Activated CD8-positive, alpha-beta T cell treated with anti-CD3 and anti-CD28 coated beads for 36 hours (primary cell): ENCODE measurements around the gene ATP11C. TPM values are rescaled to one million over a fixed set of nuclear protein-coding genes. Genes with fewer than 3 reads are reported as not detected.
"Not testable (repeated sequence)": the region's sequence is repeated elsewhere in the genome, so short reads cannot be mapped to it uniquely, and the experiment has no call there.

ENCODE experiments used
- ATAC-seq: fragments of 200-7000 bp; cut with Tn5 transposase; one replicate; pipeline ENCODE4 v1.10.0; 2021; ENCODE audit warnings: mild to moderate bottlenecking, moderate library complexity
- CTCF ChIA-PET: fragments of 350-600 bp; sonication (Branson Sonifier 250); formaldehyde crosslinking; loops from one replicate; lab custom pipeline; 2021; ENCODE audit warnings: antibody characterized with exemption; lab: Charles Lee
- POLR2A ChIA-PET: fragments of 350-600 bp; sonication (Branson Sonifier 250); formaldehyde crosslinking; loops from one replicate; lab custom pipeline; 2021; ENCODE audit warnings: antibody characterized with exemption; lab: Charles Lee
- DNase-seq: peaks from one replicate; pipeline ENCODE4 v3.0.0-alpha.2; 2020
- H3K27ac Mint-ChIP-seq: one replicate; pipeline ENCODE4 v1.8.0; 2021; ENCODE audit warnings: mild to moderate bottlenecking, mixed read lengths
- H3K27me3 Mint-ChIP-seq: one replicate; pipeline ENCODE4 v1.8.0; 2021; ENCODE audit warnings: mixed read lengths
- H3K36me3 Mint-ChIP-seq: one replicate; pipeline ENCODE4 v1.8.0; 2021; ENCODE audit warnings: low read depth, mixed read lengths
- H3K4me1 Mint-ChIP-seq: one replicate; pipeline ENCODE4 v1.8.0; 2021; ENCODE audit warnings: low read depth, mixed read lengths
- H3K4me3 Mint-ChIP-seq: one replicate; pipeline ENCODE4 v1.8.0; 2021; ENCODE audit warnings: mild to moderate bottlenecking, moderate library complexity, mixed read lengths
- H3K9me3 Mint-ChIP-seq: one replicate; pipeline ENCODE4 v1.8.0; 2021; ENCODE audit warnings: mixed read lengths
- intact Hi-C: fragments of 100-400 bp; cut with micrococcal nuclease; formaldehyde crosslinking; loops from one replicate; pipeline ENCODE4 v1.10.0; 2022
- total RNA-seq, 2 experiments: library from RNA; stranded (reverse); gene quantifications; one replicate each; pipeline ENCODE4 v1.2.3, GENCODE V29; 2021
- TF ChIP-seq, protein P1 (sequence below): fragments of 200-600 bp; IDR thresholded peaks from one replicate; pipeline ENCODE4 v1.8.0; 2022; ENCODE audit warnings: antibody characterized with exemption, mild to moderate bottlenecking

ATP11C gene
- total RNA-seq, 2 experiments from 2014 or later: 19.3 to 27.0 TPM

DNA sequence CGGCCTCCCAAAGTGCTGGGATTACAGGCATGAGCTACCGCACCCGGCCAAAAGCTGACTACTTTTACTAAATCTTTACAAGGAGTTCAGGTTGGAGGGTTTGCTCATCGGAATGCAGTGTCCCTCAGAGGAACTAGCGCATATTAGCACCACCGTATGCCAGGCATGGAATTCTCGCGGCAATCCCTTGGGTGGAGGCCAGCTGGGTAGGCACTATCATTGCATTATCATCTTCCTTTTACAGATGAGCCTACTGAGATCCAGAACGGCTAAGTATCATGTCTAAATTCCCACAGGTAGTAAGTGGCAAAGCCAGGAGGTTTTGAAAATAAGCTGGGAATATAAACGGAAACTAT, 38.5 kb upstream of the ATP11C start:
- TF ChIP-seq, protein P1, sequence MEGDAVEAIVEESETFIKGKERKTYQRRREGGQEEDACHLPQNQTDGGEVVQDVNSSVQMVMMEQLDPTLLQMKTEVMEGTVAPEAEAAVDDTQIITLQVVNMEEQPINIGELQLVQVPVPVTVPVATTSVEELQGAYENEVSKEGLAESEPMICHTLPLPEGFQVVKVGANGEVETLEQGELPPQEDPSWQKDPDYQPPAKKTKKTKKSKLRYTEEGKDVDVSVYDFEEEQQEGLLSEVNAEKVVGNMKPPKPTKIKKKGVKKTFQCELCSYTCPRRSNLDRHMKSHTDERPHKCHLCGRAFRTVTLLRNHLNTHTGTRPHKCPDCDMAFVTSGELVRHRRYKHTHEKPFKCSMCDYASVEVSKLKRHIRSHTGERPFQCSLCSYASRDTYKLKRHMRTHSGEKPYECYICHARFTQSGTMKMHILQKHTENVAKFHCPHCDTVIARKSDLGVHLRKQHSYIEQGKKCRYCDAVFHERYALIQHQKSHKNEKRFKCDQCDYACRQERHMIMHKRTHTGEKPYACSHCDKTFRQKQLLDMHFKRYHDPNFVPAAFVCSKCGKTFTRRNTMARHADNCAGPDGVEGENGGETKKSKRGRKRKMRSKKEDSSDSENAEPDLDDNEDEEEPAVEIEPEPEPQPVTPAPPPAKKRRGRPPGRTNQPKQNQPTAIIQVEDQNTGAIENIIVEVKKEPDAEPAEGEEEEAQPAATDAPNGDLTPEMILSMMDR: no peak
- Mint-ChIP-seq H3K36me3 (no peaks in the 10 kb centered on the region), H3K4me3 (no peak overlapping the region), H3K27me3 (peaks cover 5% of the 10 kb centered on the region), H3K9me3 (no peaks in the 10 kb centered on the region), H3K4me1 (no peaks in the 10 kb centered on the region), H3K27ac (no peak overlapping the region)
- ChIA-PET CTCF (no interaction called here), POLR2A (no interaction called here)
- DNase-seq: no peak
- ATAC-seq: no peak
- intact Hi-C loops: no loop called here

DNA sequence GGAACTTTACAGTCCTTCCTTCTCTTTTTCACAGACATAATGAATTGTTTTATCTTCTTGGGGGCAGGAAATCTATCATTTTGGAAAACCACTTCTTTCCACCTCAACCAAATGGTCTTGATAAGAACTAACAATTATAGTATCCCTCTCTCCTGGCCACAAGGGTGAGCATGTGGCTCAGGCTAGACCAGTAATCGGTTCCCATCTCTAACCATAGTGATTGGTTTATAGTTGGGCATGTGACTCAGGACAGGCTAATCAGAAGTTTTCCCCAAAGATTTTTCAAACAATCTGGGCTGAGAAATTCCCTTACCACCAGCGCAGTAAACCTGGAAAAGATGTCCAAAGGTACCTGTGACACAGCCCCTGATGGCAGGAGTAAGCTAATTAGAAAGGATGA, 36.4 kb upstream of the ATP11C start:
- no peaks in the 10 kb centered on the region for H3K9me3 Mint-ChIP-seq
- intact Hi-C loops: no loop called here
- ATAC-seq (no peak), DNase-seq (no peak)
- no peak overlapping the region for H3K4me3 Mint-ChIP-seq
- POLR2A ChIA-PET: no interaction called here
- CTCF ChIA-PET: no interaction called here
- H3K27me3 Mint-ChIP-seq: peaks cover 5% of the 10 kb centered on the region
- no peaks in the 10 kb centered on the region for H3K4me1 Mint-ChIP-seq
- TF ChIP-seq, protein P1: no peak
- no peak overlapping the region for H3K27ac Mint-ChIP-seq
- H3K36me3 Mint-ChIP-seq: no peaks in the 10 kb centered on the region

GRCh38 chrX:139967750-139968149, 34.9 kb upstream of the ATP11C start:
- H3K4me3 Mint-ChIP-seq: no peak overlapping the region
- H3K27me3 Mint-ChIP-seq: peaks cover 5% of the 10 kb centered on the region
- TF ChIP-seq, protein P1: no peak
- ChIA-PET POLR2A (no interaction called here), CTCF (no interaction called here)
- ATAC-seq: no peak
- H3K36me3 Mint-ChIP-seq: no peaks in the 10 kb centered on the region
- intact Hi-C loops: no loop called here
- no peaks in the 10 kb centered on the region for H3K4me1 Mint-ChIP-seq
- no peak for DNase-seq
- no peaks in the 10 kb centered on the region for H3K9me3 Mint-ChIP-seq
- no peak overlapping the region for H3K27ac Mint-ChIP-seq

DNA sequence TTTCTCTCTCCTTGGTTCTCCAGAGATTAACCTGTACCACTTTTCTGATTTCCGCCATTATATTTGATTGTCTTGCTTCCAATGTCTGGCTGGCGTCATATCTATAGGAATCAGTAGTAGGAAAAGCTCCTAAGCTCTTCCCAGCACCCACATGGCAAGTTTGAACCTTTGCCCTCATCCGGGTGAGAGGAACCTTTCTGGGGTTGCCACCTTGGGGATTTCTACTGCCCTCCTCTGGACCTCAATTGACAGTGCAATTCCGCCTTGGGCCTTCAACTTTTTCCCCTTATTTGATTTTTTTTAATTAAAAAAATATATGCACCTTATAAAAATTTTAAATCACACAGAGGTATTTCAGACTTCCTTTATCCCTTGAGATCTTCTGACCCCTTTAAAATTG, 34.4 kb upstream of the ATP11C start:
- no peak overlapping the region for H3K27ac Mint-ChIP-seq
- H3K9me3 Mint-ChIP-seq: no peaks in the 10 kb centered on the region
- no peaks in the 10 kb centered on the region for H3K4me1 Mint-ChIP-seq
- no peaks in the 10 kb centered on the region for H3K36me3 Mint-ChIP-seq
- ChIA-PET CTCF (no interaction called here), POLR2A (no interaction called here)
- DNase-seq: no peak
- no peak for ATAC-seq
- TF ChIP-seq, protein P1: no peak
- no peak overlapping the region for H3K4me3 Mint-ChIP-seq
- intact Hi-C loops: no loop called here
- peaks cover 5% of the 10 kb centered on the region for H3K27me3 Mint-ChIP-seq

DNA sequence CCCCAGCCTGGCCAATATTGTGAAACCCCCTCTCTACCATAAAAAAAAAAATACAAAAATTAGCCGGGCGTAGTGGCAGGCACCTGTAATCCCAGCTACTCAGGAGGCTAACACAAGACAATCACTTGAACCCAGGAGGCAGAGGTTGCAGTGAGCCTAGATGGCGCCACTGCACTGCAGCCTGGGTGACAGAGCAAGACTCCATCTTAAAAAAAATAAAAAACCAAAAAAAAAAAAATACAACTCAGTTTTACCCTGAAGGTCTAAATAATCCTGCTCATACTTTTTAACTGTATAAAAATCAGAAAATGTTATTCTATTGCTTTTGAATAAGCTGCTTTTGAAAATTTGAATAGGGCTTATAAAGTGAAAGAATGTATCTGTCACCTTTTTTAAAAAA, 33.3 kb upstream of the ATP11C start:
- intact Hi-C loops, POLR2A ChIA-PET, ATAC-seq, H3K4me3 Mint-ChIP-seq, H3K27me3 Mint-ChIP-seq, H3K36me3 Mint-ChIP-seq, H3K27ac Mint-ChIP-seq, H3K4me1 Mint-ChIP-seq, H3K9me3 Mint-ChIP-seq: not testable (repeated sequence)
- peak; percentile 24 for DNase-seq
- CTCF ChIA-PET: interaction anchor here (0.6 kb wide), 1 partner anchor 16 kb away, joined by 3 read pairs; no protein-coding TSS in a partner anchor

DNA sequence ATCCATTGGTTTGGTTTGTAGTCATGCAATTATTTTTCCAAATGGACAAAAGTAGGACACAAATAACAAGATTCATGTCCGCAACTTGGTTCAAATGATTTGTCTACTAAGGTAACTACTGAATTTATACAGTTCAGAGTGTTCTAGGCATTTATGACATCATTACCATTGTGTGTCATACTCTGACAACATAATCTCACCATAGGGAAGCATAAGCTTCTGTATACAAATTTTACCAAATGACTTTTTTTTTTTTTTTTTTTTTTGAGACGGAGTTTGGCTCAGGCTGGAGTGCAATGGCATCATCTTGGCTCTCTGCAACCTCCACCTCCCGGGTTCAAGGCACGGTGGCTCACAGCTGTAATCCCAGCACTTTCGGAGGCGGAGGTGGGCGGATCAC, 32.6 kb upstream of the ATP11C start, which contains the start of gene CXorf66:
TSS of gene CXorf66 (minus strand) at position 101 of the 400 bp plus-strand sequence. CDS start at position 76, 25 bp downstream.
- intact Hi-C loops: no loop called here
- Mint-ChIP-seq H3K4me3 (no peak within 1 kb of the TSS), H3K36me3 (no peaks in the 10 kb centered on the region), H3K27me3 (peaks cover 4% of the 10 kb centered on the region), H3K27ac (no peak within 1 kb of the TSS), H3K4me1 (no peaks in the 10 kb centered on the region), H3K9me3 (no peaks in the 10 kb centered on the region)
- ChIA-PET CTCF (no interaction called here), POLR2A (no interaction called here)
- DNase-seq (no peak), ATAC-seq (no peak)
- TF ChIP-seq, protein P1: no peak

DNA sequence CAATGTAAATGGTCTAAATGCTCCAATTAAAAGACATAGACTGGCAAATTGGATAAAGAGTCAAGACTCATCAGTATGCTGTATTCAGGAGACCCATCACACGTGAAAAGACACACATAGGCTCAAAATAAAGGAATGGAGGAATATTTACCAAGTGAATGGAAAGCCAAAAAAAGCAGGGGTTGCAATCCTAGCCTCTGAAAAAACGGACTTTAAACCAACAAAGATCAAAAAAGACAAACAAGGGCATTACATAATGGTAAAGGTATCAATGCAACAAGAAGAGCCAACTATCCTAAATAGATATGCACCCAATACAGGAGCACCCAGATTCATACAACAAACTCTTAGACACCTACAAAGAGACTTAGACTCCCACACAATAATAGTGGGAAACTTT, 28.2 kb upstream of the ATP11C start:
- H3K4me3 Mint-ChIP-seq, POLR2A ChIA-PET, ATAC-seq, DNase-seq, H3K4me1 Mint-ChIP-seq, intact Hi-C loops, H3K36me3 Mint-ChIP-seq, CTCF ChIA-PET, H3K9me3 Mint-ChIP-seq, H3K27ac Mint-ChIP-seq, H3K27me3 Mint-ChIP-seq: not testable (repeated sequence)
